Measurements from ENCODE around the gene ACSF3.
A peak's percentile ranks its signal among the peaks of the same experiment; 100 is the strongest.
"Not testable (repeated sequence)": the region's sequence is repeated elsewhere in the genome, so short reads cannot be mapped to it uniquely, and the experiment has no call there.

Gene ACSF3

DNA sequence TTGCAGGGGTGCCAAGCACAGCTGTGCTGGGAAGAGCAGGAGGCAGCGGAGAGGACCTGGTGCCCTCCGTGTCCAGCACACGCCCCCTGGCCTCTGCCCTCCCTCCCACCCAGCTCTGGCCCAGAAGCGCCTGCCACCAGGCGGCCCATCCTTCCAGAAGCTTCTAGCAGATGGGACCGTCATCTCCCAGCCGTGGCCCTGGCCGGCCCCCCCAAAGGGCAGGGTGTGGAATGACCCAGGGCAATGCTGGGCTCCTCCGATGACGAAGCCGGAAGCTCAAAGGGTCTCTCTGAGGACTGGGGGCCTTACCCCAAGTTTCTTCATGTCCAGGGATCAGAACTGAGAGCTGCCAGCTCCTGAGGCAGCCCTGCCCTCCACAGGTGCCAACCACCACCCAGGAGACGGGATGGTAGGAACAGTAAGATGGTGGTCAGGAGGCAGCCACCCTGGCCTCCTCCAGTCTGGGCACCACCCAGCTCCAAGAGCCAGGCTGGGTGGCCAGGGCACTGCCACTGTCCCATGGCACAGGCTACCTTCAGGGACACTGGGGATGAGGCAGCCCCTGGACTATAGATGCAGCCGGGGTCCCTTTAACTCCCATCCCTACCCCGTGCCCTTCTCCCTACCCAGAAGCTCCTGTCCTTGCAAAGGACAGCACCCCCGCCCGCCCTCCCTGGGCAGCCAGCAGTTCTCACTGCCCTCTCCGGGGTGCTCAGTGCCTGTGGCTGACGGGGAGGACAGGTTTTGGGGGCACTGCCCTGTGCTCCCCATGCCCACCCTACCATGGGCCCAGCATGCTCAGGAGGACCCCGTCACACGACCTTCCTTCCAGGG, 71.4 kb downstream of the ACSF3 start:
- TF ChIP-seq CTCF (conservative IDR thresholded peaks at IDR 0.05; ENCODE audit: control insufficient read depth, insufficient read depth, low read depth, low read length), result no peak
- no peak overlapping the region for H3K4me3 ChIP-seq (ENCODE audit: control insufficient read depth, low read depth, low read length)
- no peak for DNase-seq (ENCODE audit: low read depth)

DNA sequence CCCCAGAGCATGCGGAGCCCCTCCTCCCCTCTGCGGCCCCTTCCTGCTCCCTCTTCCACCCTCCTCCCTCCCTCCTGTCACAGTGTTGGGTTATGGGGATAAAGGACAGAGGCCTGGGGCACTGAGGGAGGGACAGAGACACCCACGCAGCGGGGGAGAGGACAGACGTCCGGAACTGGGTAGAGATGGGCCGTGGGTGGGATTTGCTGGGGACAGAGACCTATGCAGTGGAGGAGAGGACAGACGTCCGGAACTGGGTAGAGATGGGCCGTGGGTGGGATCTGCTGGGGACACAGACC, 72.0 kb downstream of the ACSF3 start:
- not testable (repeated sequence) for H3K4me3 ChIP-seq (ENCODE audit: control insufficient read depth, low read depth, low read length); DNase-seq (ENCODE audit: low read depth)

GRCh38 chr16:89166696-89167424, 73.2 kb downstream of the ACSF3 start:
- no peak for TF ChIP-seq CTCF (conservative IDR thresholded peaks at IDR 0.05; ENCODE audit: control insufficient read depth, insufficient read depth, low read depth, low read length)
- no peak overlapping the region for H3K4me3 ChIP-seq (ENCODE audit: control insufficient read depth, low read depth, low read length)
- DNase-seq (ENCODE audit: low read depth), result peak; percentile 28

DNA sequence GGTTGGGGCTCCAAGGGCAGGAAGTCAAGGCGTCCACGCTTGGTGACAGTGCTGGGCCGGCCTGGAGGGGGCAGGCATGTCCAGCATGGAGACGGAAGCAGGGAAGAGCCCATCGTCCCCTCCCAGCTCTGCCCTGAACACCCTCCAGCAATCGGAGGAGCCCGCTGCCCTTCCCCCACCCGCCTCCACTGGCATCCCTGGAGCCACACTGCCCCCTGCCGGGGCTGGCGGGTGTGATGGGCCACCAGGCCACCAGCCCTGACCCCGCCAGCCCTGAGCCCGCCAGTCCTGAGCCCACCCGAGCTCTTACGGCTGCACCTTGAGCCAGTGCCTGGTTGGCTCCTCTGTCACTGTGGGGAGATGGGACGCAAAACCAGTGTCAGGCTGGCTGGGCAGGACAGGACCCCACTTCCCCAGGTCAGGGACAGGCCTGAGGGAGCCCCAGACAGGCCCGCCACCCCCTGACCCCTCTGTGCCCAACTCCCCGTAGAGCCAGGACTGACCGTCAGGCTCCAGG, 73.8 kb downstream of the ACSF3 start:
- peak; percentile 68 for DNase-seq (ENCODE audit: low read depth)
- H3K4me3 ChIP-seq (ENCODE audit: control insufficient read depth, low read depth, low read length), result no peak overlapping the region
- peak; percentile 74 for TF ChIP-seq CTCF (conservative IDR thresholded peaks at IDR 0.05; ENCODE audit: control insufficient read depth, insufficient read depth, low read depth, low read length)

DNA sequence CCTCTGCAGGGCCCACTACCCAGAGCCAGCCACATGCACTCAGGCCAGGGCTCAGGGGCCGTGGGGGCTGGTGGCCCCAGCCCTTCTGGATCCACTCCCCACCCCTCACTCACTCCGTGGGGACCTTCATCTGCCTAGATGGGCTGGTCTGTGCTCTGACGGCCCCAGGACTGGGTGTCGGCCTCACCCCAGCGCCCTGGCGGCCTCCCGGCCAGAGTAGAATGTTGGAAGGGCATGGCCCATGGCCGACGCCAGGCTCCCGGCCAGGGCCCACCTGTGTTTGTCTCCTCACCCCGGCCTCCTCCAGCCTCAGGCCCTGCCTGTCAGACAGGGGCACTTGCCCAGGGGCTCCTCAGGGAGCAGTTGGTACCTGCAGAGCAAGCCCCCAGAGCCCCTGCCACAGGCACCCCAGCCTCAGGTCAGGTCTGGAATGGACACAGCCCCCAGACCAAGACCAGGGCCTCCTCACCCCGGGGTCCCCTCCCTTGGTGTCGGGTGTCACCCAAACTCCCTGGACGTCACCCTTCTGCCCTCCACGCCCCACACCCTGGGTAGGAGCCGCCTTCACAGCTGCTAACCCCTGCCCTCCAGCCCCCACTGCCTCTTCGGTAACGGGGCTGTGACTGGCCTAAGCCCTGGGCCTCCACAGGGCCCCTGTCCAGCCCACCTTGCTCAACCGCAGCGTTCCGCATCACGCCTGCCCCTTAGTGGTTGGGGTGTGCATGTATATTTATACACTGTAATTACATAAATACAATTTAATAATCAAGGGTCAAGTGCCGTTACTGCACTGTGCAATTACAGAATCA, 74.9 kb downstream of the ACSF3 start:
- DNase-seq (ENCODE audit: low read depth), result no peak
- peak; percentile 19 for TF ChIP-seq CTCF (conservative IDR thresholded peaks at IDR 0.05; ENCODE audit: control insufficient read depth, insufficient read depth, low read depth, low read length)
- no peak overlapping the region for H3K4me3 ChIP-seq (ENCODE audit: control insufficient read depth, low read depth, low read length)

DNA sequence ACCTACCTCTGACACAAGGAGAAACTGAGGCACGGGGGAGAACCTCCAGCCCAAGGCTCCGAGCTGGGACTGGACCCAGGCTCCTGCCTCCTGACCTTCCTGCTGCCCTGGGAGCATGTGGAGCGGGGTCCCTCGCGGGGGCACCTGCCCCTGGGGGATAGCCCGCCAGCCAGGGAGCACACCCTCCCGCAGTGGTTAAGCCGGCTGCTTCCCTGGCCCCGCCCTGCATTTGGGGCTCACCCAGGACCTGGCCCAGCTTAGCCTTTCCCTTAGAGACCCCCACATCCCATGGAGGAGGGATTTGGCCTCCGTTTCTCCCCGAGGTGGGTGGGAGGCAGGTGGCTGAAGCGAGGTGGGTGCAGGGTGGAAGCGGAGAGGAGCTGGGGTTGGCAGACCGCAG, 76.1 kb downstream of the ACSF3 start:
- TF ChIP-seq CTCF (conservative IDR thresholded peaks at IDR 0.05; ENCODE audit: control insufficient read depth, insufficient read depth, low read depth, low read length), result no peak

More for the DNA sequence above, 76.1 kb downstream of the ACSF3 start:
- H3K4me3 ChIP-seq (ENCODE audit: control insufficient read depth, low read depth, low read length), result no peak overlapping the region
- no peak for DNase-seq (ENCODE audit: low read depth)

Data from fibroblast of mammary gland (primary cell).